GM19023 (cell line): ENCODE data around the gene MRPS31.
A peak's percentile ranks its signal among the peaks of the same experiment; 100 is the strongest.

ENCODE experiments used
- ATAC-seq: cut with Tn5 transposase; IDR thresholded peaks from one replicate; pipeline ENCODE4 v1.9.1; 2021; ENCODE audit warnings: mild to moderate bottlenecking, moderate library complexity; ENCODE audit not compliant: unreplicated experiment

The MRPS31 gene

DNA sequence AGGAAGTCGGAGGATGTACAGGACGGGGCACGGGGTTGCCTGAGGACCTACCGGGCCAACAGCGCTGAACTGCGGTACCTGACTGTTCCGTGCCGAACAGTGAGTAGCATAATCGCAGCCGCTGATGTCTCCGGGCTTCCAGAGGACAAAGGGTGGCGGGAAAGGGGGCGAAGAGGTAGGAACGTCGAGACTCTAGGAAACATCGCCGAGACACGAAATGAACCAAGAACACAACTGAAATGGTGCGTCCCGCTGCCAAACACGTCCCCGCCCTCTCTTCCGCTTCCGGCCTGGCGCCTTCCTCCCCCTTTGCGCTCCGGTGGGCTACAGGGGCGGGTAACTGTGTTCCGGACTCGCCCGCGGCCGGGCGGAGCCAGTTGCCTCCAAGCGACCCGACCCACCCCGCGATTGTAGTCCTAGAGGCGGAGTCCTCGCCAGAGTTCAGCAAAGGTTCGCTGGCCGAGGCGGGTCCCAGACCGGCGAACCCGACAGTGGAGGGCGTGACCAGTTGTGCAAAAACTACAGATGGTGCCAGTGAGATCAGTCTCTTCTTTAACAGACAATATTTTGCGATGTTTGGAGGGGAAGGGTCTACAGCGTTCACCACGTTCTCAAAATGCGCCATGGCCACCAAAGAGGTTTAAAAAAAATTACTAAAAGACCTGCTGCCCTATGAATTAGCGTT lies at the start of gene MRPS31:
MRPS31 (minus strand) TSS at position 257 of the 685 bp plus-strand sequence; CDS start at position 203, 54 bp downstream.
- peak; percentile 99 for ATAC-seq

DNA sequence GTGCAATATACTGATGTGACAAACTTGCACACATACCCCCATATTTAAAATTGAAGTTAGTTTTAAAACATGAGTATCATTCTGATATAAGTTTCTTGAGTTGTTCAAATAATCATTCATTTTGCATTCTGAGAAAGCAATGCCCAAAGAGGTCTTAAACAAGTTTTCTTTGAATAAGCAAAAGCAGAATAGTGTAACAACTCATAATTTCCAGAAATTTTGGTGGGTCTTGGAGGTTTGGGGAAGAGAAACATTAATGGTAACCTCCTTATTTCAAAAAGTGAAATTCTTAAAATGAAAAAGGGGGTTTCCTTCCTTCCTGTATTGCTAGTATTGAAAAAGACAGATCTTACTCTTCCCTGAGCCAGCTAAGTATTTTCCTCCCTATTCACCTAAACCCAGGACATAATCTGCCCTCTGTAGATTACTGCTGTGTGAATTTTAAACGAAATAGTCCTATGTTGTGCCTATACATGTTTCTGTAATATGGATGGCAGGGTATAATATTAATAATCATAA lies 48.9 kb upstream of the MRPS31 start:
- no peak for ATAC-seq

DNA sequence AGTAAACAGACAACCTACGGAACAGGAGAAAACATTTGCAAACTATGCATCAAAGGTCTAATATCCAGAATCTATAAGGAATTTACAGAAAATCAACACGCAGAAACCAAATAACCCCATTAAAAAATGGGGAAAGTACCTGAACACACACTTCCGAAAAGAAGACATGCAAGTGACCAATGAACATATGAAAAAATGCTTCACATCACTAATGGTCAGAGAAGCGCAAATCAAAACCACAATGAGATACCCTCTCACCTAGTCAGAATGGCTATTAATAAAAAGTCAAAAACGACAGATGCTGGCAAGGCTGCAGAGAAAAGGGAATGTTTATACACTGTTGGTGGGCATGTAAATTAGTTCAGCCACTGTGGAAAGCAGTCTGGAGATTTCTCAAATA lies 47.9 kb upstream of the MRPS31 start:
- ATAC-seq: no peak

DNA sequence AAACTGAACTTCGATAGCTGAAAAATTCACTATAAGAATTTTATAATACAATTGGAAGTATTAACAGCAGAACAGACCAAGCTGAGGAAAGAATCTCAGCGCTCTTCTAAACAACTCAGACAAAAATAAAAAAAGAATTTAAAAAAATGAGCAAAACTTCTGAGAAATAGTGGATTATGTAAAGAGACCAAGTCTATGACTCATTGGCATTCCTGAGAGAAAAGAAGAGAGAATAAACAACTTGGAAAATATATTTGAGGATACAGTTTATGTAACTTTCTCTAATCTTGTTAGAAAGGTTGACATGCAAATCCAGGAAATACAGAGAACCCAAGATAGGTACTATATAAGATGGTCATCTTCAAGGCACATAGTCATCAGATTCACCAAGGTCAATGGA lies 43.8 kb upstream of the MRPS31 start:
- no peak for ATAC-seq

DNA sequence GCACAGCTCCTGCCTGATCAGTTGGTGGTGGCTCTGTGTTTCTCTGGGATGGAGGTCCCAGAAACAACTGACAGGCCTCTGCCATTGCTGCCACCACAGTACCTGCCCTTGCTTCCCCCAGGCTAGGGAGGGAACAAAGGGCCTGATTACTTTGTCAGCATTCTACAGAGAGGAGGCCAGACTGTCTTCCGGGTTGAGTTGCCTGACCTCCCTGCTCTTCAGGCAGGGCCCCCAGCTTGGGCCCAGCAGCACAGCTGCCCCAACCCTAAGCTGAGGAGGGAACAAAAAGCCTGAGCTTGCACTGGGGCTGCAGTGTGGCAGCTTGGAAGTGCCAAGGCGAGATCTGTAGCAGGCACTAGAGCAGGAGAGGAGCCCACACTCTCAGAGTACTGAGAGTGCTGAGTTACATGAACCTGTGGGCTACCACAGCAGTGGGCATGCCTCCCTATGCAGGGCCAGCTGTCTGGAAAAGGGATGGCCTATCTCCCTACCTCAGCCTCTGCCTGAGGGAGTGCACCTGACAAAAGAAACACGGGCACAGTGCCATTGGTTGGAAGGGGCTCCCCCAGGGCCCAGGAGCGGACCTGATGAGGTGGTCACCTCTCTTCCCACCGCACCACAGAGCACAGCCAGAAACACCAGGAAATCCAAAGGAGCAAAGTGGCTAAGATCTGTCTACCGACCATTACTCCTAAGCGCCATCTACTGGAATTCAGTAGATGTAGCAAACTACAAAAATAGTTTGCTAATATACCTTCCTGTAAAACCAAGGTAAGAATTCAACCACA lies 42.9 kb upstream of the MRPS31 start:
- ATAC-seq: no peak

DNA sequence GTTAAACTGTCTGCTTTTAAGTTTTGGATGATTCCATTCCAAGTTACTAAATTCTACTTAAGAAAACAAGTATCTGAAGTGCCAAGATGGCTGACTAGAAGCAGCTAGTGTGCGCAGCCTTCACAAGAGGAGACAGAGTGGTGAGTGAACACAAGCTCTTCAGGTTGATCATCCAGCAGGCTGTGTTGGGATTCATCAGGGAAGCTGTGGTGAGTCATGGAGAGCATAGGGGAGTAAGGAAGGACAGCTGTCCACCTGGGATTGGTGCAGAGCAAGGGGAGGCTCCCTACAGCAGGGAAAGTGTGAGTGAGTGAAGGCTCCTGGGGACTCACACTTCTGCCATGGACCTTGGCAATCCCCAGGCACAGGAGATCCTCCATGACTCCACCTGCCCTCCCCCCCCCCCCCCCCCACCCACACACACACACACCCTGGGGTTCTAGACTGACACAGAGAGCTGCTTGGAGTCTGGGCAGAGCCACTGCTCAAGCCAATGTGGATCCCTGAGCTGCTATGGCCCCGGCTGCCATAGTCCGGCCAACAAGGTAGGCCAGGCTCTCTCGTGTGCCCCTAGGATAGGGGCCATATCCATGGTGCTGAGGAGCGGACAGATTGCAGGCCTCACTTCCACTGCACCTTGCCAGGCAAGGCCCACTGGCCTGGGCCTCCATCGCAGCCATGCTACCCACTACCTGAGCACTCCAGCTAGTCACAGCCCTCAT lies 41.9 kb upstream of the MRPS31 start:
- no peak for ATAC-seq

DNA sequence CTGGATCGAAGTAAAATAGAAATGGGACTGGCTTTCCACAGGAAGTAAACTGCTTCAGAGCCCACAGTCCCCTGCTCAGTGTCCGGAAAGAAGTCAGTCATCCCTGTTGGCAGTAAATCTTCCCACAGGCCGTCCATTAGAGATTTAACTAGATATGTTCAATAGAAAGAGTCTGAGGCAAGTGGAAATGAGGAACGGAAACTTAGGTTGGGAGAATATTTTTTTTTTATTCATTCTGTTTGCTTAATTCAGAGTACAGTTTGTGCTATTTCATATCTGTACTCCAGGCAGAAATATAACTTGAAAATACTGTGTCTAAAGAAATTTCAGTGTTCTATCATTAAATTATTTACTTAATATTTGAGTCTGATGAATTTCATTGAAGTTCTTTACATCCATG lies 41.1 kb upstream of the MRPS31 start:
- no peak for ATAC-seq

DNA sequence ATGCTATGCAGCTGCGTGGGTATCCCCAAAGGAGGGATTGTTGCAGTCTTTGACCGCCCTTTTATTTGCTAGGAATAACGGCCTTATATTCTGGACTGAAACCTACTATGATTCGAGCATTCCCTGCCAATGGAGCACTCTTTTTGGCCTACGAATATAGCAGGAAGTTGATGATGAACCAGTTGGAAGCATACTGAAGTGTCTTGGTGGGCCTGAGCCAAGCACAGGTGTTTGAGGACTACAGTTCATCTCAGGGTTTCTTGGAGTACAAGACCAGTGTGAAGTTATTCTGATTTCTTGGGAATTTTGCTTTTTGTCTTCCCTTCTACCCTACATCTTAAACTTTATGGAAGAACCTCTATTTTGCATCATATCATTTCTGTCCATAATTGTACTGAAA lies 38.5 kb upstream of the MRPS31 start:
- ATAC-seq: no peak

DNA sequence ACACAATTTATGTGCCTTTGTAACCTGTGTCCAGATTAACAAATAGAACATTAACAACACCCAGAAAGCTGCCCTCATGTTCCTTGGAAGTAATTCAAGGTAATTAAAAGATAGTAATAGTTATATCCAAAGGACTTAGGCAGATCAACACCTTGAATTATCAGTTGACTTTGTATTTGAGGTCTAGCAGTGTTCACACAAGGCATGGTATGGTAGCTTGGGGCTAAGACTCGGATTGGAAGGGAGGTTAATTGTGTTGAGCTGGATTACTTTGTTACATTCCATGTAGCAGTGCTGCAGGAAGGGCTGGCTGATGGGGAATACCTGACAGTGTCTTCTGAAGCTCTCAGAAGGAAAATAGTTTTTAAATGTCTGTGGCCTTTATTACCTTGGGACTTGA lies 35.3 kb upstream of the MRPS31 start:
- no peak for ATAC-seq

DNA sequence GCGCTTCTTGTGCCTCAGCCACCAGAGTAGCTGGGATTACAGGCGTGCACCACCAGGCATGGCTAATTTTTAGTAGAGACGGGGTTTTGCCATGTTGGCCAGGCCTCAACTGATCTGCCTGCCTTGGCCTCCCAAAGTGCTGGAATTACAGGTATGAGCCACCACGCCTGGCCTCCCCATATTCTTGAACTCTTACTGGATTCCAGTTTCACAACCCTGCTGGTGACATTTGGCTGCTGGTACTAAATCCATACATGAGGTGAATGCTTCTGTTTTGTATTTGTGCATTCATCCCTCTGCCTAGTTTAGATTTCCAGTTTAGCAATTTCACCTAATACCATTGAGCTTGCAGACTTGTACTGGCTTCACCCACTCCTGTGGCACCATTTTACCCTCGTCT lies 32.3 kb upstream of the MRPS31 start:
- no peak for ATAC-seq

DNA sequence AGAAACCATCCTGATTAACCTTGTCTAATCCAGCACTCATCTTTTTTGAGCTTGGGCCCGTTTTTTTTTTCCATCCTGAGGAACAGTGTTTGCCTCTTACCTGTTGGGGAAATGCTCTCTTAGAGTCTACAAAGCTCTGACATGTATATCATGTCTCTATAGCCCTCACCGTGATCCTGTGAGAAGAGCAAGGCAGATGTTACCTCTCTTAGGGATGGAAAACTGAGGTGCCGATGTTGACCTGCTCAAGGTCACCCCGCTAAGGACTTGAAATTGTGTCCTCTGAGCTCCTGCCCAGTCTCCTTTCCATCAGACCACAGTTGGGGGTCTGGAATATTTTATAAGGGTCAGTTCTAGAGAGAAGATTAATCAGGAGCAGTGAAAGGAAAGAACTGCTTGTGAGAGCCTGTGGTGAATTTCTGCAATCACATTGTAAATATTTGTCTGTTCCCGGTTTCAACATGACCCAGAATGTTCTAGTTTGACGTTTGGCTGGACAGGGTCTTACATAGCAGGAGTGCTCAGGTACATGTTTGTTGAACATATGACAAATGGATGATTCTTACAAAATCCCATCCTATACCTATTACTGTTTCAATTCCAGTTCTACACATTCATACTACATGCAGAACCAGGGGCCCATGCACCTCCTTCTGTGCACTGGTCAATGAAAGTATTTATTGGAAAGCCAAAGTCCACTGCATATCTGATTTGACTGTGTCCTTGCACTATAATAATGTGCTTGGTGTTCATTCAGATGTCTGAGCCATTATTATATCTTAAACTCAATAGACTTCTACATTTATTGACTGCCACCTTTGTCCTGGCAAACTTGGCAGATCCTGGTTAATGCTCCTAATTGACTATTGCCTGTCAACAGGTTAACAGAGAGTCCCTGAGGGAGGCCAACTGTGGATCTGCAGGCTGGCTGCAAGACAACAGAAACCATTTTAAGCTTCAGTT lies 30.5 kb upstream of the MRPS31 start:
- no peak for ATAC-seq

DNA sequence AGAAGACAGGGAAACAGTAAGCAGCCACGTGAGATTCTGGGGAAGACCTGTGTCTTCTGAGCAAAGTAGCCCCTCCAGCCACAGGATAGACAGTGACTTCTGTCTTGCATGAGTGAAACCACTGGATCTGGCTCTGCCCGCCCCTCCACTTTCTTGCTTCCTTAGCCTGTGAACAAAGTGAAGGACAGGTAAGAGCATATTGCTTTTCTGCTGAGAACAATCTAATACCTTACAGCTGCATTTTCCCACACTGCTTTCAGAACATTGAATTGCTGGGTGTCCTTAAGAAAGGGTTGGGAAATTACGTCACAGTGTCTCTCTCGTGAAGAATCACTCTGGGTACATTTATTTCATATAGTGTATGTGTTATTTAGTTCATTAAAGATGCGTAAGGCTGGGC lies 29.6 kb upstream of the MRPS31 start:
- ATAC-seq: no peak

DNA sequence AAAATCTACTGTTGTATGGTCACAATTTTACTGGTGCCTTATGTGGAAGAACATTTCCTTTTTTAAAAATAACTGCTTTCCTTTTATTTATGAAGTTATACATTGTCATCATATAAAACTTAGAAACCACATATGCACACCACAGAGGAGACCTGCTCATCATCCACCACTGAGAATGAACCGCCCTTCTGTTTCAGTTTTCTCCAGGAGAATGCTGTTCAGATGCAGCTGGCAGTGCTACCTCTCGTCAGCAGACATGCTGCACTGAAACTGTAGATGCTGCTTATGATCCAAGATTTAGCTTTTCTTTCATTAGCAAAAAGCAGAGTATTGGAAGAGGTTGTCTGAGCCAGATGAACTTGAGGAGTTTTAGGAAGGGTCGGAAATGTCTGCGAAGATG lies 28.5 kb upstream of the MRPS31 start:
- no peak for ATAC-seq

DNA sequence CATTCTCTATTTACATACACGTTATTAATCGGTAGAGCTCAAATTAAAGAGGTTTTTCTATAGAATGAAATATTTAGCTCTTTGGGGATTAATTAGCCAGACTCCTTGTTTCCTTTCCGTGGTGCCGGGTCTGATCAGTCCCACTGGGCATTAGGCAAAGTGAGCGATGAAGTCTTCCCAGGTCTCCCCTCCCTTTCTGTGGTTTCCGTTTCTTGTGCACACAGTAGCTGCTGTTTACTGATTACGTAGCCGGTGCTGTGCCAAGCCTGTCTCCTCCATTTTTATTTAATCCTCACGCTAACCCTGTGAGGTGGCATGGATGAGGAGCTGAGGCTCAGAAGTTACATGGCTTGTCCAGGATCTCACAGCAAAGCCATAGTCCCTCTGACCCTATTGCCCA lies 27.4 kb upstream of the MRPS31 start:
- no peak for ATAC-seq

DNA sequence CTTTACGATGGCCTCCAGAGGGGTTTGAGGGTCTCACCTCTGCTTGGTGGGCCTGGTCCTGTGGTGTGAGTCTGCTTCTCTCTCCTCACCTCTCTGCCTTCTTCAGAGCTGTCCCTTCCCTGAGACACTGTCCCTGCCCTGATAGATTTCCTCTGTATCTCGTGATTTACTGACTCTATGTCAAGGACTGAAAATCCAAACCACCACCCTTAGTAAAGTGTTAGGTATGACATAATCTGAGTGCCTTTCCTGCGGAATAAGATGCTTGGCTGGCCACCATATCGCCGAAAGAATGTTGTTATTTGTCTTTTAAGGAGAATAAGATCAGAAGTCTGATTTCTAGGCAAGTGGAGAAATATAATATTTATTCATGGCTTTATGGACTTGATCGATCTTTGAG lies 25.7 kb upstream of the MRPS31 start:
- no peak for ATAC-seq

DNA sequence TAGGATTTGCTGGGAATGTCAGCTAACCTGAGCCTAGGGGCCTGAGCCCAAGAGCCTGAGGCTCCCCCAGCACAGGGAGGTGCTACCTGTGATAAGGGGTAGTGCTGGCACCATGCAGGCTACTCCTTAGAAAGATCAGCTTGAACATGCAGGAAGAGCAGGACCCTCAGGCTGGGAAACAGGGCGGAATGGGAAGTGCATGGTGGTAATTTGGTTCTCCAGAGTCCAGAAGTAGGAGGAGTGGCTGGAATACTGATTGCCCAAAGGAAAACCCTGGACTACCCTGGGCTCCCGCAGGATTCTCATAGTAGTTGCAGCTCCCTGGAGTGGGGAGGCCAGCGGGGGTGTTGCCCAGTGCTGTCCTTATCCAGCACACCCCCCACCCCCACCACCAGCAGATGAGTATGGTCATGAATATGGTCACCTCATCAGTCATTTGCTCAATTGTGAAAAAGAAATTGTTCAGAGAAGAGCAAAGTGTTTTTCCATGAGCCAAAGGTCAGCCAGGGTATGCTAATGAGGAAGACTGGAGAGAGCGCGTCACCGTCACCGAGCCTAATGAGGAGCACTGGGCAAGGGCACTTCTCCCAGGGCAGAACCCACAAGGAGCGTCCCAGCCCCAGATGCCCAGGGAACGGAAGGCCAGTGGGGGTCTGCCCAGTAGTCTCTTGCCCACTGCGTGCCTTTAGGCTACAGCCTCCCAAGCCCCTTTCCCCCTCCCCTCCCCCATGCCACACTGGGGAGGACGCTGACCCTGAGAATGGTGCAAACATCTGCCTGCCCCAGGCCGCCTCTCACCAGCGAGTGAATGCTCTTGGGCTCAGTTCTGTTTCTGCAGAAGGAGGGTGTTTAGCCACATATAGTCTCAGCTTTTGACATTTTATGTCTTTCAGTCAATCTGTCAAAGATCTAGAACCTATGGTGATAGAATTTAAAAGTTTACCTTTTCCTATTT lies 23.7 kb upstream of the MRPS31 start:
- ATAC-seq: no peak

DNA sequence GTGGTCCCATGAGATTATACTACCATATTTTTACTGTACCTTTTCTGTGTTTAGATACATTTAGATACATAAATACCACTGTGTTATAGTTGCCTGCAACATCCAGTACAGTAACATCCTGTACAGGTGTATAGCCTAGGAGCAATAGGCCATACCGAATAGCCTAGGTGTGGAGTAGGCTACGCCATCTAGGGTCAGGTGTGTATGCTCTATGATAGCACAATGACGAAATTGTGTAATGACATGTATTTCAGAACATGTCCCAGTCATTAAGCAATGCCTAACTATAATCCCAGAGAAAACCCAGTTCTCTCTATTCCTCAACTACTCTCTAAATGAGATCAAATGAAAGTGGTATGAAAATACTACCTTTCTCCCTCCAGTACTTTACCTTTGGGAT lies 22.3 kb upstream of the MRPS31 start:
- ATAC-seq: no peak

DNA sequence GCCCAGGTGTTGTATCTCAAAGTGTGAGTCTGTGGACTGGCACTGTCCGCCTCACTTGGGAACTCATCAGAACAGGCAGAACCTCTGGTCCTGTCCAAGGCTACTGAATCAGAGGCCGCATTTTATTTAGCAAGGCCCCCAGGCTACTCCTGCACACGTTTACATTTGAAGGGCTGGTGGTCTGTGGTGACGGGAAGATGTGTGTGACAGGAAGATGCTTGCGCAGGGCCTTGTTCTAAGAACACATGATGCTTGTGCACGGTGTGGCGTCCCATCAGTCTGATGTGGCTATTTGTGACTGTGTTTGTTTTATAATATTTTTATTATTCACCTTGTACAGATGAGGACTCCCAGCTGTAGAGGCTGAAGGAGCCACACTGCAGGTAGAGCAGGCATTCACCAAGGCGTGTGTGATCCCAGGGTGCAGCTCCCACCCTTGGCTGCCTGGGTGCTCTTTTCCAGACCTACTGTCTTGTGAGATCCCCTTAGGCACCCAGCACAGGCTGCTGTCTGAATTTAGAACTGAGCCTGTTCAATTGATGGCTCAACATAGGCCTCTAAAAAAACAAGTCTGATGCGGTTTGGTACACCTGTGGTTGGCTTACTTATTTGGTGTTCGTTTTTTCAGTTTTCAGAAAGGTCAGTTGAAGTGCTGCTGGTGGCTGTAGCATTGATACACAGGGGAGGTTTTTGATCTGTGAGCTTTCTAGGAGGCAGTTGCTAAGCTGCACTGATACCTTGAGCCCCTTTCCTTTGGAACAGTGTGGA lies 21.5 kb upstream of the MRPS31 start:
- no peak for ATAC-seq

DNA sequence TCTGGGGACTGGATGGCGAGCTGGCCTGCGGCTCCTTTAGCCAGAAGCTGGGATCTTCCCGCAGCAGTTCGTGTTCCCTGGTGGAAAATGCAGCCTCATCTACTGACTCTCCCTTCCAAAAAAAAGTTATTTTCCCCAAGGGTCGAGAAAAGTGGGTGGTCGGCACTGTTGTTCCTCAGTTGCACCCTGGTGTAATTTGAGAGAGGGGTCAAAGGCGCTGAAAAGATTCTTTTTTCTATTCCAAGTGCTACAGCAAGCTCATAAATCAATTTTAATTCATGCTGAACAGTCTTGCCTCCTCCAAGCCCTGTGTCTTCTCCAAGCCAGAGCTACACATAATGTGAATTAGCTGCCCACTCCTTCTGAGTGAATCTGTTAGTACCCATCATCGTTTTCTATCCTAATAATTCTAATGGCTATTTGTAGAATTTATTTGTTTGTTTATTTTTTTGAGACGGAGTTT lies 19.2 kb upstream of the MRPS31 start:
- ATAC-seq: no peak
